ENCODE data around the gene PXYLP1.

GRCh38 chr3:141218162-141218835 is 13.3 kb upstream of the PXYLP1 start:
- TF ChIP-seq, protein P1, sequence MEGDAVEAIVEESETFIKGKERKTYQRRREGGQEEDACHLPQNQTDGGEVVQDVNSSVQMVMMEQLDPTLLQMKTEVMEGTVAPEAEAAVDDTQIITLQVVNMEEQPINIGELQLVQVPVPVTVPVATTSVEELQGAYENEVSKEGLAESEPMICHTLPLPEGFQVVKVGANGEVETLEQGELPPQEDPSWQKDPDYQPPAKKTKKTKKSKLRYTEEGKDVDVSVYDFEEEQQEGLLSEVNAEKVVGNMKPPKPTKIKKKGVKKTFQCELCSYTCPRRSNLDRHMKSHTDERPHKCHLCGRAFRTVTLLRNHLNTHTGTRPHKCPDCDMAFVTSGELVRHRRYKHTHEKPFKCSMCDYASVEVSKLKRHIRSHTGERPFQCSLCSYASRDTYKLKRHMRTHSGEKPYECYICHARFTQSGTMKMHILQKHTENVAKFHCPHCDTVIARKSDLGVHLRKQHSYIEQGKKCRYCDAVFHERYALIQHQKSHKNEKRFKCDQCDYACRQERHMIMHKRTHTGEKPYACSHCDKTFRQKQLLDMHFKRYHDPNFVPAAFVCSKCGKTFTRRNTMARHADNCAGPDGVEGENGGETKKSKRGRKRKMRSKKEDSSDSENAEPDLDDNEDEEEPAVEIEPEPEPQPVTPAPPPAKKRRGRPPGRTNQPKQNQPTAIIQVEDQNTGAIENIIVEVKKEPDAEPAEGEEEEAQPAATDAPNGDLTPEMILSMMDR (IDR thresholded peaks at IDR 0.05): no peak
- no peak for TF ChIP-seq POLR2A (IDR thresholded peaks at IDR 0.05)

Data from Peyer's patch (tissue), 4 donors.